ENCODE data around the gene GLUD1. TPM values are rescaled to one million over a fixed set of nuclear protein-coding genes. Genes with fewer than 3 reads are reported as not detected.
"Not testable (repeated sequence)": the region's sequence is repeated elsewhere in the genome, so short reads cannot be mapped to it uniquely, and the experiment has no call there.

GLUD1 gene
- total RNA-seq, 2 experiments from 2014 or later = 85.8 to 111 TPM

DNA sequence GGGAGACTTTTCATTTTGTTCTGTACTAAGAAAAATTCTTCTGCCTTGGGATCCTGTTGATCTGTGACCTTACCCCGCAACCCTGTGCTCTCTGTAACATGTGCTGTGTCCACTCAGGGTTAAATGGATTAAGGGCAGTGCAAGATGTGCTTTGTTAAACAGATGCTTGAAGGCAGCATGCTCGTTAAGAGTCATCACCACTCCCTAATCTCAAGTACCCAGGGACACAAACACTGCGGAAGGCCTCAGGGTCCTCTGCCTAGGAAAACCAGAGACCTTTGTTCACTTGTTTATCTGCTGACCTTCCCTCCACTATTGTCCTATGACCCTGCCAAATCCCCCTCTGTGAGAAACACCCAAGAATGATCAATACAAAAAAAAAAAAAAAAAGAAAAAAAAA is 13.1 kb downstream of the GLUD1 start:
- CTCF ChIA-PET = interaction anchor here (0.7 kb wide), 1 partner anchor 19 kb away, joined by 3 read pairs; no protein-coding TSS in a partner anchor
- not testable (repeated sequence) for DNase-seq; H3K27me3 Mint-ChIP-seq; H3K9me3 Mint-ChIP-seq (ENCODE audit: low read depth); H3K27ac Mint-ChIP-seq; H3K4me3 Mint-ChIP-seq; ATAC-seq
- peaks cover 40% of the 10 kb centered on the region for H3K4me1 Mint-ChIP-seq
- peaks cover 37% of the 10 kb centered on the region for H3K36me3 Mint-ChIP-seq

DNA sequence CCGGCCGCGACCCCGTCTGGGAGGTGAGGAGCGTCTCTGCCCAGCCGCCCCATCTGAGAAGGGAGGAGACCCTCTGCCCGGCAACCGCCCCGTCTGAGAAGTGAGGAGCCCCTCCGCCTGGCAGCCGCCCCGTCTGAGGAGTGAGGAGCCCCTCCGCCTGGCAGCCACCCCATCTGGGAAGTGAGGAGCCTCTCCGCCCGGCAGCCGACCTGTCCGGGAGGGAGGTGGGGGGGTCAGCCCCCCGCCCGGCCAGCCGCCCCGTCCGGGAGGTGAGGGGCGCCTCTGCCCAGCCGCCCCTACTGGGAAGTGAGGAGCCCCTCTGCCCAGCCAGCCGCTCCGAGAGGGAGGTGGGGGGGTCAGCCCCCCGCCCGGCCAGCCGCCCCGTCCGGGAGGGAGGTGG is 14.0 kb downstream of the GLUD1 start:
- Mint-ChIP-seq H3K4me1 (peaks cover 40% of the 10 kb centered on the region), H3K36me3 (peaks cover 29% of the 10 kb centered on the region)
- ATAC-seq; H3K27me3 Mint-ChIP-seq; H3K4me3 Mint-ChIP-seq; H3K9me3 Mint-ChIP-seq (ENCODE audit: low read depth); H3K27ac Mint-ChIP-seq; DNase-seq; CTCF ChIA-PET: not testable (repeated sequence)

DNA sequence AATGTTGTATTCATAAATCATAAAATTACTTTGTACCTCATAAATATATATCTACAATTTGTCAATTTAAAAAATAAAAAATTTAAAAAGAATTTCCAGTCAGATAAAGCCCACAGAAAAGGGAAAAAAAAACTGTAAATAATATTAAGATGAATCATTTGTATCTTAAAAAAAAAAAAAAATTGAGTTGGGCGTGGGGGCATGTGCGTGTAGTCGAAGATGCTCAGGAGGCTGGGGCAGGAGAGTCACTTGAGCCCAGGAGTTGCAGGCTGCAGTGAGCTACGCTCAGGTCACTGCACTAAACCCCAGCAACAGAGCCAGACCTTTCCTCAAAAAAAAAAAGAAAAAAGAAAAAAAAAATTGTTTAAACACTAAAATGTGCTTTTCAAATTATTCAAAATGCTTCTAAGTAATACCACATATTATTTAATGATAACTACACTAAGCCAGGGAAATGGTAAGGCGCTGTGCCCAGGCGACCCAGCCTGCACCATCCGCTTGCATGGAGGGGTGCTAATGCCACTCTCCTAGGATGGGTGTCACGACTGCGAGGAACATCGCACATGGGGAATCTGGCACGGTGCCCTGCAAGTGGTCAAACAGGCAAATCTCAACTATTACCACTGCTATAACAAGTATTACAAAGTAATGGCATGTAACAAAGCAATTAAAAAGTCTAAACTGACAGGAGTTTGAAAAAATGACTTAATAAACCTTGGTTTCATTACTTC is 15.4 kb downstream of the GLUD1 start:
- DNase-seq (no peak), ATAC-seq (no peak)
- H3K4me1 Mint-ChIP-seq = peaks cover 31% of the 10 kb centered on the region
- H3K27ac Mint-ChIP-seq = no peak overlapping the region
- H3K27me3 Mint-ChIP-seq = no peaks in the 10 kb centered on the region
- H3K36me3 Mint-ChIP-seq = peaks cover 26% of the 10 kb centered on the region
- CTCF ChIA-PET = no interaction called here
- no peak overlapping the region for H3K4me3 Mint-ChIP-seq
- H3K9me3 Mint-ChIP-seq (ENCODE audit: low read depth) = no peaks in the 10 kb centered on the region

DNA sequence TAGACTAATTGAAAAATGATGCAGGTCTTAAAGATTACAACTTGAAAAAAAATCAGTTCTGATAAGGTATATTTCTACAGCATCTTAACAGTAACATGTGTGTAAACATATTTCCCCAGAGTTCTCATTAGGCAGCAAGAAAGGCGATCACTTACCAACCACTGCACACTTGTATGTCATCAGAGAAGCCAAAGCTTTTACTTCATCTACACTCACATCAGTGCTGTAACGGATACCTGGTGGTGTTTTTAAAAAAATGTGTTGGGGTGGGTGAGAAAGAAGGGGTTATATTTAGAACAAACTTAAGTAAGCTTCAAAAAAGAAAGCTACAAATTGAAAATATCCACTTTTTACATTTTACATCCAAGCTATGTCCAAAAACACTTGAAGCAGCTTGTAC is 18.2 kb downstream of the GLUD1 start:
- ATAC-seq; H3K27me3 Mint-ChIP-seq; DNase-seq; H3K27ac Mint-ChIP-seq; H3K4me1 Mint-ChIP-seq; H3K4me3 Mint-ChIP-seq; H3K9me3 Mint-ChIP-seq (ENCODE audit: low read depth): not testable (repeated sequence)
- H3K36me3 Mint-ChIP-seq = peaks cover 26% of the 10 kb centered on the region
- CTCF ChIA-PET = interaction anchor here (1.4 kb wide), 1 partner anchor 10 kb away, joined by 3 read pairs; no protein-coding TSS in a partner anchor

DNA sequence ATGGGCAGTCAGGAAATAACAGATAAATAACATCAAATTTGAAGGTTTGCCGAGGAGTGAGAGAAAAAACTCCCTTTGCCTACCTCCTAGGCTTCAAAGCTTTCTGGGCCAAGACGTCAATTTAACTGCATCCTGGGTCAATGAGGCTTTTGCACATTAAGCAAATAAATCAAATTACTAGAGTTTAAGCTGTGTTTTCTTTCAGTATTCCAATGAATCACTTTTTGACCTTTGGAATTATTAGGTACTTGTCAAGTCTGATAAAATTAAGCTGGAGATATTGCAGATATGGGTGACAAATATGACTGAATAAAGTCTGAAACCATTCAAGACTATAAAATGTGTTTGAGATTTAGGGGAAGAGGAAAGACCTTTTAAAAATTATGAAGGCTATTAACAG is 22.2 kb downstream of the GLUD1 start:
- Mint-ChIP-seq H3K4me3 (no peak overlapping the region), H3K27ac (no peak overlapping the region), H3K4me1 (peaks cover 5% of the 10 kb centered on the region), H3K36me3 (peaks cover 22% of the 10 kb centered on the region), H3K9me3 (ENCODE audit: low read depth) (no peaks in the 10 kb centered on the region), H3K27me3 (no peaks in the 10 kb centered on the region)
- CTCF ChIA-PET = interaction anchor here (0.6 kb wide), 1 partner anchor 124 kb away, joined by 4 read pairs; no protein-coding TSS in a partner anchor
- no peak for DNase-seq
- no peak for ATAC-seq

DNA sequence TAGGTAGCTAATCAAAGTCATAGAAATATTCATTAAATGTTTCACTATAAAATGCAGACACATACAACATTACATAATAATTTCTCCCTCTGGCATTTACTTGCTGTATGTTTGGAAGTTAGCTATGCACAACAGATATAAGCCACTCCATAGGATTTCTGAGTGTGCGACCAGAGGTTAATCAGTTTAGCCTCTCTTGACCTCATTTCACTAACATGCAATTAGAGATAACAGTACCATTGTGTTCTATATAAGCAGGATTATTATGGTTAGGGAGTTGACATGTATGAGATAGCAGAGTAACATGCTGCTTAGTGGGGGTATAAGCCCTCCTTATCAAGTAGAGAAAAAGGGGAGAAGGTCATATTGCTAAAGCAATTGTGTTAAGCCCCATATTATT is 26.4 kb downstream of the GLUD1 start:
- no peak for ATAC-seq
- Mint-ChIP-seq H3K4me3 (no peak overlapping the region), H3K27ac (no peak overlapping the region), H3K9me3 (ENCODE audit: low read depth) (no peaks in the 10 kb centered on the region), H3K27me3 (no peaks in the 10 kb centered on the region), H3K36me3 (peaks cover 50% of the 10 kb centered on the region), H3K4me1 (peaks cover 2% of the 10 kb centered on the region)
- CTCF ChIA-PET = no interaction called here
- no peak for DNase-seq

DNA sequence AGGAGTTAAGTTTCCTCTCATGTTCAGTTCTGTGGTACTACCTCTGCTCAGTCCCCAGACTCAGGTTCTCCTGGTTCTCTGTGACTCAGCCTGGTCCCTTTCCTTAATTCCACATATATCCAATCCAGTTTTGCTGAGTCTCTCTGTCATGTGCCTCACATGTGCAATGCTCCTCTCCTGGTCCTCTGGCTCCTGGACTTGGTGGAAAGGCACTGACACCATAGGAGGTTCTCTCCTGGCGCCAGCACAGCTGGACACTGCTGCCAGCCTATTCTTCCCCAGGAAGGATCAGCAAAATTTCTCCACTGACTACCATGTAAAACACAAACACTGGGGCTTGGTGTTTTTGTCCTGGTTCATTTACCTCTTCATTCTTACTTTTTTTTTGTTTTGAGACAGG is 27.8 kb downstream of the GLUD1 start:
- CTCF ChIA-PET = no interaction called here
- no peaks in the 10 kb centered on the region for H3K27me3 Mint-ChIP-seq
- no peak for ATAC-seq
- peaks cover 2% of the 10 kb centered on the region for H3K4me1 Mint-ChIP-seq
- no peak for DNase-seq
- H3K9me3 Mint-ChIP-seq (ENCODE audit: low read depth) = no peaks in the 10 kb centered on the region
- H3K36me3 Mint-ChIP-seq = peaks cover 50% of the 10 kb centered on the region
- H3K4me3 Mint-ChIP-seq = no peak overlapping the region
- no peak overlapping the region for H3K27ac Mint-ChIP-seq

DNA sequence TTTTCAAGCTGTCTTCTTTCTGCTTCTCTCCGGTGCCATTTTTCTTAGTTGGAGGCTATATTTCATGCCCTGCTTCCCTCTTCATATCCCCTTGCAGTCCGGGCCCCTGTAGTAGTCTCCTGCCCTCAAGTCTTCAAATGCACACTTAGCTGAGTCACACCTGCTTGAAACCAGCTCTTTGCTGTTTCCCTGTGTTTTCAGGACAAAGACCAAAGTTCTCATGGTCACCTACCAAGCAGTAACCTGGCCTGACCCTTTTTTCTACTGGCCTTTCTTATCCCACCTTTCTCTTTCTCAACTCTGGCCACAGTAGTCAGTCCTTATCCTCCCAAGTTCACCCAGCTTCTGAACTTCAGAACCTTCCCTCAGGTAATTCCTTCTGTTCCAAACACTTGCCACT is 28.5 kb downstream of the GLUD1 start:
- CTCF ChIA-PET = no interaction called here
- Mint-ChIP-seq H3K27me3 (no peaks in the 10 kb centered on the region), H3K36me3 (peaks cover 51% of the 10 kb centered on the region), H3K4me1 (peaks cover 2% of the 10 kb centered on the region), H3K27ac (peak overlapping the region; percentile 19), H3K9me3 (ENCODE audit: low read depth) (no peaks in the 10 kb centered on the region), H3K4me3 (no peak overlapping the region)
- ATAC-seq = no peak
- no peak for DNase-seq

DNA sequence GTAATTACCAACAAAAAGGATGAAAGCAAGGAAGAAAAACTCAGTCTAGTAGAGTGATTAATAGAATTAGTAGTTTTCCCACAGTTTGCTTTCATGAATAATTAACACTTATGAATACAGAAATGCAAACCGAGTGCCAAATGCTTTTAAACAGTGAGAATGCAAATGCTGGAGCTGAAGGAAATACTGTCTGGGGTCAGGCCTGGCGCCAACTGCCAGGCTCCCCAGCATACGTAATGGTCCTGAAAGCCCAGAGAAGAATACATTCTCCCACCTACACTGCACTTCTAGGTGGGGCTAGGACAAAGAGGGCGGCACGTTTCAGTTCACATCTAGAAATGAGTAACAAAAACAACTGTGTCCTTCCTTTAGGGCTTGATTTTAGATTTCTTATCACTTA is 30.0 kb downstream of the GLUD1 start:
- no peak for DNase-seq
- Mint-ChIP-seq H3K4me1 (peaks cover 2% of the 10 kb centered on the region), H3K4me3 (no peak overlapping the region), H3K27me3 (no peaks in the 10 kb centered on the region), H3K27ac (no peak overlapping the region), H3K36me3 (peaks cover 59% of the 10 kb centered on the region), H3K9me3 (ENCODE audit: low read depth) (no peaks in the 10 kb centered on the region)
- CTCF ChIA-PET = no interaction called here
- no peak for ATAC-seq

DNA sequence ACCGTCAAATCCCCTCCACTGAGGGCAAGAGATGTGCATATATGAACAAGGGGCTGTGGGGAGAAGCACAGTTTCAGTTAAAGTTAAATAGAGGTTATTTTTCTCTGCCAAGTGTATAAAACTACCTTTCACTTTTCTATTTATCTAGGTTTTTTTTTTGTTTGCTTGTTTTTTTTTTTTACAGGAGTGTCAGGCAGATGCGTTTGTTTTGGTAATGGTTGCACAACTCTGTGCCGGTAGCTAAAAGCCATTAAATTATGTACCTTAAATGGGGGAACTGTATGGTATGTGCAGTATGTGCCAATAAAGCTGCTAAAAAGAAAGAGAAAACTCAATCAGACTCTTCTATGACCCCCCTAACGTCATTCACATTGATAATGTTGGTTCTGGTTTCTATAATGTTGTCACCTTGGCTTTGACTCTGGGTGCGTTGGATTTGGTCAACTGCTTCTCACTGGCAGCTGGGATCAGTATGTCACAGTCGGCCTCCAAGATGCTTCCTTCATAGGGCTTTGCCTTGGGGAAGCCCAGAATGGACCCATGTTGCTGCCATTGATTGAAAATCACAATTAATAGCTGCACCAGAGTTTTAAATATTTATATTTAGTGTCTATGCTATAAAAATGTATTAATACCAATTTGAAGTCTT is 34.2 kb downstream of the GLUD1 start:
- ATAC-seq (no peak), DNase-seq (no peak)
- Mint-ChIP-seq H3K27me3 (no peaks in the 10 kb centered on the region), H3K4me3 (no peak overlapping the region), H3K36me3 (peaks cover 56% of the 10 kb centered on the region), H3K27ac (no peak overlapping the region), H3K9me3 (ENCODE audit: low read depth) (no peaks in the 10 kb centered on the region), H3K4me1 (no peaks in the 10 kb centered on the region)
- CTCF ChIA-PET = interaction anchor here (1.0 kb wide), 1 partner anchor 24 kb away, joined by 3 read pairs; no protein-coding TSS in a partner anchor

DNA sequence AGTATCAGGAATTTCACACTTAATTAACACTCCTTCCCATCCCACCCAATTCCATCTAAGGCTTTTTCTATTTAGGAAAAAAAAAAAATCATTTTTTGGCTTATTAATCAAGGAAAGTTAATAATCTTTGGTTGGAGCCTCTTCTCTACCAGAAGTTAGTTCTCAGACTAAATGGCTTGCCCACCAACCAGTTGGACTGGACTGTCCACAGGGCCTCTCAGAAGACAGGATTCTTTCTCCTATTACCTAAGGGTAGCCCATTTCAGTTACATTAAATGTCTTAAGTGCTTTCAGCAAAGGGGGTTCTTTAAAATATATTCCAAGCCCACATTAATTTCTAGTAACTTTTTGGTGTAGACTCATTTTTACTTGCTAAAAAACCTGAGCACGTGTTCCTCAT is 35.2 kb downstream of the GLUD1 start:
- H3K4me3 Mint-ChIP-seq = no peak overlapping the region
- H3K4me1 Mint-ChIP-seq = no peaks in the 10 kb centered on the region
- H3K9me3 Mint-ChIP-seq (ENCODE audit: low read depth) = no peaks in the 10 kb centered on the region
- CTCF ChIA-PET = no interaction called here
- no peak overlapping the region for H3K27ac Mint-ChIP-seq
- no peaks in the 10 kb centered on the region for H3K27me3 Mint-ChIP-seq
- DNase-seq (no peak), ATAC-seq (no peak)
- peaks cover 53% of the 10 kb centered on the region for H3K36me3 Mint-ChIP-seq

DNA sequence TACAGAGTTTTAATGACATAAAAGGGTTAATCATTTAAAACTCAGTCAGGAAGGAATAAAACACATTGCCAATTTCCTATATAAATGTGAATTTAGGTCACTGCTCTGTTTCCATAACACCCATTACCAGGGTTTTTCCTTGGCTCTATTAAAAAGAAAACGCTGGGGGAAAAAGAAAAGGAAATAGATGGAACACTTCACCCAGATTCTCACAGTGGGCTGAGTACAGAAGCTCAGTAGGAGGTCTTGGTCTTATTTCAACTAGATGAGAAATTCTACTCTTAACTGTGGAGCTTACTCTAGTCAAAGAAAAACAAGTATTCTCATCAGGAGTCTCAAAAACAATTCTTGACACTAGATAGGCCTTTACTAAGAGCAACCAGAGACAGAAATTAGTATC is 36.5 kb downstream of the GLUD1 start:
- Mint-ChIP-seq H3K27ac (no peak overlapping the region), H3K9me3 (ENCODE audit: low read depth) (no peaks in the 10 kb centered on the region), H3K27me3 (no peaks in the 10 kb centered on the region), H3K36me3 (peaks cover 45% of the 10 kb centered on the region), H3K4me1 (no peaks in the 10 kb centered on the region), H3K4me3 (no peak overlapping the region)
- CTCF ChIA-PET = interaction anchor here (0.6 kb wide), 1 partner anchor 119 kb away, joined by 3 read pairs; no protein-coding TSS in a partner anchor
- ATAC-seq (no peak), DNase-seq (no peak)

DNA sequence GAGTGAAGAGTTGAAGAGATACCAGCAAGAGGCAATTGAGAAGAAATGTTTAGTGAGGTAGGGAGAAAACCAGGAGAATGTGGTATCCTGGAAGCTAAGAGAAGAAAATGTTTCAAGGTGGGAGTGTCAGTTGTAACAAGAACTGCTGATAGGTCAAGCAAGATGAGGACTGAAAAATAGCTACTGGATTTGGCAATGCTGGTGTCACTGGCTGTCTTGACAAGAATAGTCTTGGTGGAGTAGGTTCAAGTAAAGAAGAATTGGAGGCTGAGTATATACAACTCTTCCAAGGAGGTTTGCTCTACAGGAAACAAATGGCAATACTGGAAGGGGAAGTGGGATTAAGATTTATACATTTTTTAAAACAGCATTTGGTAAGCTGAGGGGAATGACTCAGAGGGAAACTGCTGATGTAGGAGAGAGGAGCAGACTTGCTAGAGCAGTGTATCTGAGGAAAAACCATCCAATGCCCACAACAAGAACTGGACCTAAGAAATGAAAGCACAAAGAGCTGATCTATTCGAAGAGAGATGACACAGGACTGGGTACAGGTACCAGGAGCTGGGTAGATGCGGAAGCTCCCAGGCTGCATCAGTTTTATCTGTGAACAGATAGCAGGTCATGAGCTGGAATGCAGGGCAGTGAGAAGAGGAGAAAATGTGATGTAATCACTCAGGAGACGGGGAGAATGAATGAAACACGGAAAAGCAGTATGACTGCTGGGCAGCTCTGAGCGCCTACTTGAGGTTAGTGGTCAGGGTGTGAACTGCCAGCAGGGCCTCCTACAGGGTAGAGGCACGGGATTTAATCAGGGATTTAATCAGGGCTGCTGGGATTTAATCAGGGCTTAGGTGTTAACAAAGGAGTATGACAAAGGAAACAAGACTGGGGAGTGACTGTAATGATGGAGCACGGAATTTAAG is 40.0 kb downstream of the GLUD1 start:
- no peaks in the 10 kb centered on the region for H3K4me1 Mint-ChIP-seq
- peaks cover 37% of the 10 kb centered on the region for H3K36me3 Mint-ChIP-seq
- H3K4me3 Mint-ChIP-seq = no peak overlapping the region
- H3K27ac Mint-ChIP-seq = no peak overlapping the region
- ATAC-seq = peak; percentile 64
- no peak for DNase-seq
- H3K9me3 Mint-ChIP-seq (ENCODE audit: low read depth) = no peaks in the 10 kb centered on the region
- CTCF ChIA-PET = no interaction called here
- H3K27me3 Mint-ChIP-seq = no peaks in the 10 kb centered on the region
